ENCODE results near the gene PDCD1LG2. TPM values are rescaled to one million over a fixed set of nuclear protein-coding genes. Genes with fewer than 3 reads are reported as not detected.

The PDCD1LG2 gene
- total and polyA plus RNA-seq, 9 donors, result 0.51 to 5.0 (median 1.2) TPM

DNA sequence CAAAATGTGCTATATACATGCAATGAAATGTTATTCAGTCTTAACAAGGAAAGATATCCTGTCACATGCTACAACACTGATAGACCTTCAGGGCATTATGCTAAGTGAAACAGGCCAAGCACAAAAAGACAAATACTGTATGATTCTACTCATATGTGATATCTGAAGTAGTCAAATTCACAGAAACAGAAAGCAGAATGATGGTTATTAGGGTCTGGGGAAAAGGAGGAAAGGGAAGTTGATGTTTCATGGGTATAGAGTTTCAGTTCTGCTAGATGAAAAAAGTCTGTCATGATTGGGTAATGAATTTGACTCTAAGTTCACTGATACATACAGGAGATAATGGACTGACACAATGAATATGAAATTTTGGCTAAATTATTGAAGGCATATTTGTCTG is 107.4 kb downstream of the PDCD1LG2 start:
- Histone ChIP-seq H3K4me3 (no peak overlapping the region), H3K9me3 (no peaks in the 10 kb centered on the region), H3K4me1 (ENCODE audit: insufficient read depth) (no peaks in the 10 kb centered on the region), H3K36me3 (no peaks in the 10 kb centered on the region), H3K27me3 (no peaks in the 10 kb centered on the region), H3K27ac (no peak overlapping the region)
- TF ChIP-seq EP300 (IDR thresholded peaks at IDR 0.05), result no peak
- TF ChIP-seq CTCF (IDR thresholded peaks at IDR 0.05), result no peak
- TF ChIP-seq POLR2A (IDR thresholded peaks at IDR 0.05), result no peak
- no peak for DNase-seq
- intact Hi-C loops (cut with DNase I), result loop anchor here in 1 of 4 donors (10.0 kb wide), 1 partner anchor 953 kb away; the partner anchor contains the start of genes PLPP6 and SPATA6L

DNA sequence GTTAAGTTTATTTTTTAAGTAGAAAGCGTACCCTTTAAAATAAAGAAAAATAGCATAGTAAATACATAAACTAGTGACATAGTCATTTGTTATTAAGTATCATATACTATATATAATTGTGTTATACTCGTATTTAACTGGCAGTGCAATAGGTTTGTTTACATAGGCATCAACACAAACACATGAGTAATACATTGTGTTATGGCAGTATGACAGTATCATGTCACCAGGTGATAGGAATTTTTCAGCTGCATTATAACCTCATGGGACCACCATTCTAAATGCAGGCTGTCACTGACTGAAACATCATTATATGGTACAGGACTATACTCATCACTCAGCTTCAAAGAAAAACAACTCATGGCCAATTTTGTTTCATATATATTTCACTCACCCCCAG is 110.2 kb downstream of the PDCD1LG2 start:
- intact Hi-C loops (cut with DNase I), result loop anchor here in 1 of 4 donors (10.0 kb wide), 1 partner anchor 956 kb away; the partner anchor contains the start of genes PLPP6 and SPATA6L
- H3K36me3 ChIP-seq, result no peaks in the 10 kb centered on the region
- no peak for TF ChIP-seq POLR2A (IDR thresholded peaks at IDR 0.05)
- no peak overlapping the region for H3K4me3 ChIP-seq
- H3K4me1 ChIP-seq (ENCODE audit: insufficient read depth), result no peaks in the 10 kb centered on the region
- H3K9me3 ChIP-seq, result no peaks in the 10 kb centered on the region
- H3K27ac ChIP-seq, result no peak overlapping the region
- no peak for DNase-seq
- no peaks in the 10 kb centered on the region for H3K27me3 ChIP-seq
- WGBS, 3 donors, result 94% methylated on average over 2 of the region's 2 CpGs

Other genes starting within 250 kb of the PDCD1LG2 start
- gene RLN2, start 205.8 kb upstream of the PDCD1LG2 start, total RNA-seq, result under 1 TPM in 3 of 7 donors, not detected in 4; 0.31 to 0.80 (median 0.46) TPM
- 100 to 1,000 TPM in 1 of 2 donors, not detected in 1; 179 TPM for gene RLN2, start 205.8 kb upstream of the PDCD1LG2 start, polyA plus RNA-seq
- 1 to 10 TPM in 1 of 7 donors, not detected in 6; 1.4 TPM for gene RLN1, start 170.7 kb upstream of the PDCD1LG2 start, total RNA-seq
- under 1 TPM in 1 of 2 donors, not detected in 1; 0.28 TPM for gene RLN1, start 170.7 kb upstream of the PDCD1LG2 start, polyA plus RNA-seq
- gene PLGRKT, start 72.6 kb upstream of the PDCD1LG2 start, total RNA-seq, result 10 to 100 TPM in 5 of 7 donors, 1 to 10 TPM in 2; 2.9 to 24.6 (median 13.3) TPM
- gene PLGRKT, start 72.6 kb upstream of the PDCD1LG2 start, polyA plus RNA-seq, result 10 to 100 TPM; 11.8 to 35.8 TPM
- gene CD274, start 60.0 kb upstream of the PDCD1LG2 start, total RNA-seq, result 1 to 10 TPM in 6 of 7 donors, under 1 TPM in 1; 0.89 to 2.0 (median 1.5) TPM
- 1 to 10 TPM in 1 of 2 donors, under 1 TPM in 1; 0.57 to 6.7 TPM for gene CD274, start 60.0 kb upstream of the PDCD1LG2 start, polyA plus RNA-seq
- gene RIC1, start 118.6 kb downstream of the PDCD1LG2 start, total RNA-seq, result 10 to 100 TPM; 16.6 to 35.6 (median 21.9) TPM
- gene RIC1, start 118.6 kb downstream of the PDCD1LG2 start, polyA plus RNA-seq, result 10 to 100 TPM in 1 of 2 donors, 1 to 10 TPM in 1; 6.9 to 13.4 TPM

Data from ovary (tissue), 9 donors.